ENCODE results near the gene BCAP31. TPM values are rescaled to one million over a fixed set of nuclear protein-coding genes. Genes with fewer than 3 reads are reported as not detected.

BCAP31 gene
- total RNA-seq, 5 donors from 2014 or later (not counting 1 experiment from before 2014, with no cell fraction given) = 90.1 to 124 (median 107) TPM

DNA sequence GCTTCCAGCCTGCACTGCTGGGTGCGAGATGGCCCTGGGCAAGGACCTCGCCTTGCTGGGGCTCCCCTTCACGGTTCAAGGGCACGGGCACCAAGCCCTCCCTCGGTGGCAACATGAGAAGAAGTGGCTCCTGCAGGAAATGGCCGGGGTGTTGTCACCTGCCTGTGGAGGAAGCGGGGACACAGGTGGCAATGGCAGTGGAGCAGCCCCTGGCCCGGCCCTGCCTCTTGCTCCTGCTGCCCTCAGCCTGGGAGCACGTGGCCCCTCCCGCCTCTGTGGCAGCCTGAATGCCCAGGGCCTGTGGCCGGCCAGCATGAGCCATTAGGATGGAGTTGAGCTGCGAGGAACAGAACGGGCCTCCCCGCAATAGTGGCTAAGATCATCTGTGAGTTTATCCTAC is 17.3 kb upstream of the BCAP31 start:
- Mint-ChIP-seq H3K4me1 (peaks cover 18 to 26% (median 20%) of the 10 kb centered on the region in 3 donors), H3K27ac (peak overlapping the region in 1 of 2 donors; percentile 61), H3K36me3 (peaks cover 3% of the 10 kb centered on the region), H3K9me3 (no peaks in the 10 kb centered on the region), H3K4me3 (peak overlapping the region in 1 of 3 donors; percentile 74), H3K27me3 (peaks cover 4 to 8% of the 10 kb centered on the region in 2 donors)
- Histone ChIP-seq H3K4me3 (ENCODE audit: control insufficient read depth in 1 of 2, extremely low read depth in 1 of 2, low read length in 1 of 2) (peak overlapping the region in 1 of 2 donors; percentile 10), H3K27ac (ENCODE audit: low read length) (no peak overlapping the region), H3K9me3 (no peaks in the 10 kb centered on the region), H3K4me1 (ENCODE audit: control insufficient read depth in 1 of 2, extremely low read depth in 1 of 2, insufficient read depth in 2 of 2, low read length in 2 of 2) (peaks cover 2 to 39% of the 10 kb centered on the region in 2 experiments), H3K27me3 (replicated peaks in 1 of 2; ENCODE audit: control insufficient read depth in 2 of 2, extremely low read depth in 1 of 2, insufficient read depth in 2 of 2, low read length in 1 of 2) (peaks cover 0 to 10% of the 10 kb centered on the region in 2 experiments), H3K36me3 (ENCODE audit: control insufficient read depth in 2 of 2, extremely low read depth in 1 of 2, insufficient read depth in 1 of 2, low read length in 1 of 2) (peaks cover 0 to 4% of the 10 kb centered on the region in 2 donors)
- ATAC-seq (replicated peaks in 1 of 4) = no peak
- WGBS (ENCODE audit: insufficient coverage) = 59% methylated on average over 4 of the region's 14 CpGs
- ChIA-PET CTCF (no interaction called here), POLR2A (no interaction called here)
- DNase-seq = no peak

DNA sequence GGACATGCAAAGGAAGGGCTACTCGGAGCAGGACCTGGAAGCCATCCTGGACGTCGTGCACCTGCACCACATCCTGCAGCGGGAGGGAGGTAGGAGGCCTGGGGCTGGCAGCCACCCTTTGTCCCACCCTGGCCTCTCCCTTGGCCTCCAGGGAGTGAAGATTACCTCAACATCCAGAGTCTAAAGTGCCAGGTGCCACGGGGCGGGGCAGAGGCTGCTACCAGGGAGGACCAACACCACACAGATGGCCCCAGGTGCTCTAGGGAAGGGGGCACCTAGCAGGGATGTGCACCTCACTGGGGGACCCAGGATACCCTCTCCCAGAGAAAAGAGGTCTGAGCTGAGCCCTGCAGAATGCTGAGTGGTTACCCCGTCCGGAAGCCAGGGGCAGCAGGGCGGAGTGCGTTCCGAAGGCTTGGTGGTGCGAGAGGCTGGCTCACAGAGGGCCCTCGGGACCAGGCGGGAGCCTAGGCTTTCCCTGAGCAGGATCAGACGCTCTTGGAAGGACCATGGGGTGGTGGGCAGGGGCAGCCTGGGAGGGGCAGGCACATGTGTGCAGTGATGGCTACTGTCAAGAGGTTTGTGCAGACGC is 16.5 kb upstream of the BCAP31 start:
- CTCF ChIA-PET = no interaction called here
- Mint-ChIP-seq H3K4me1 (peaks cover 18 to 27% (median 20%) of the 10 kb centered on the region in 3 donors), H3K9me3 (no peaks in the 10 kb centered on the region), H3K36me3 (peaks cover 3% of the 10 kb centered on the region), H3K4me3 (peak overlapping the region in 2 of 3 donors; percentile 14 to 74), H3K27ac (peak overlapping the region; percentile 80 to 90), H3K27me3 (peaks cover 1 to 5% of the 10 kb centered on the region in 2 donors)
- WGBS (ENCODE audit: insufficient coverage) = 96% methylated on average over 8 of the region's 16 CpGs
- H3K9me3 ChIP-seq = no peaks in the 10 kb centered on the region
- ATAC-seq (replicated peaks in 1 of 4) (no peak), DNase-seq (no peak)
- peaks cover 2 to 6% of the 10 kb centered on the region in 2 donors for H3K36me3 ChIP-seq (ENCODE audit: control insufficient read depth in 2 of 2, extremely low read depth in 1 of 2, insufficient read depth in 1 of 2, low read length in 1 of 2)
- peaks cover 2 to 39% of the 10 kb centered on the region in 2 experiments for H3K4me1 ChIP-seq (ENCODE audit: control insufficient read depth in 1 of 2, extremely low read depth in 1 of 2, insufficient read depth in 2 of 2, low read length in 2 of 2)
- POLR2A ChIA-PET = no interaction called here
- H3K27ac ChIP-seq (ENCODE audit: low read length) = no peak overlapping the region
- peak overlapping the region; percentile 12 to 30 for H3K4me3 ChIP-seq (ENCODE audit: control insufficient read depth in 1 of 2, extremely low read depth in 1 of 2, low read length in 1 of 2)
- peaks cover 0 to 10% of the 10 kb centered on the region in 2 experiments for H3K27me3 ChIP-seq (replicated peaks in 1 of 2; ENCODE audit: control insufficient read depth in 2 of 2, extremely low read depth in 1 of 2, insufficient read depth in 2 of 2, low read length in 1 of 2)

DNA sequence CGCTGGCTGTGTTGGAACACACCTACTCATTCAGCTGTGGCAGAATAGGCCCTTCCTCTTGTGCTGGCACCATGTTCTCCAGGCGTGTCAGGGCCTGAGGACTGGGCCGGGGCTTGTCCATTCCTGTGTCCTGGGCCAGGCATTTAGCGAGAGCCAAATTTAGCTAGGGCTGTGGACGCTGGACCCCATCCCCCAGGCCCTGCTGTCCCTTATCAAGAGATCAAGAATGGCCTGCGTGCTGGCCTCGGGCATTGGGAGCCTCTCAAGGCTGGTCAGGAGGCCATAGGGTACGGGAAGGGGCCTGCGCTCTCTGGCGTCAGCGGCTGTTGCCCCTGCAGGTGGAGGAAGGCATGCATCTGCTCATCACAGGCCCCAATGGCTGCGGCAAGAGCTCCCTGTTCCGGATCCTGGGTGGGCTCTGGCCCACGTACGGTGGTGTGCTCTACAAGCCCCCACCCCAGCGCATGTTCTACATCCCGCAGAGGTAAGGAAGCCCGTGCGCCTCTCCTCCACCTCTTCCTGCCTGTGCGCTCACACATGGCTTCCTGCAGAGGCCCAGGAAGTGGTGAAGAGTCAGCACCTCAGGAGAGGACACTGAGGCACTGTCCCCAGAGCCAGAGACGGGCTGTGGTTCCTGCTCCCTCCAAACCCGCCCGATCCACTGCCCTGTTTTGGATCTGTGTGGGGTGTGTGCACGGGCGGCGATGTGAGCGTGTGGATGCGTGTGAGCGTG is 15.7 kb upstream of the BCAP31 start:
- H3K36me3 ChIP-seq (ENCODE audit: control insufficient read depth in 2 of 2, extremely low read depth in 1 of 2, insufficient read depth in 1 of 2, low read length in 1 of 2) = peaks cover 2 to 6% of the 10 kb centered on the region in 2 donors
- CTCF ChIA-PET = no interaction called here

DNA sequence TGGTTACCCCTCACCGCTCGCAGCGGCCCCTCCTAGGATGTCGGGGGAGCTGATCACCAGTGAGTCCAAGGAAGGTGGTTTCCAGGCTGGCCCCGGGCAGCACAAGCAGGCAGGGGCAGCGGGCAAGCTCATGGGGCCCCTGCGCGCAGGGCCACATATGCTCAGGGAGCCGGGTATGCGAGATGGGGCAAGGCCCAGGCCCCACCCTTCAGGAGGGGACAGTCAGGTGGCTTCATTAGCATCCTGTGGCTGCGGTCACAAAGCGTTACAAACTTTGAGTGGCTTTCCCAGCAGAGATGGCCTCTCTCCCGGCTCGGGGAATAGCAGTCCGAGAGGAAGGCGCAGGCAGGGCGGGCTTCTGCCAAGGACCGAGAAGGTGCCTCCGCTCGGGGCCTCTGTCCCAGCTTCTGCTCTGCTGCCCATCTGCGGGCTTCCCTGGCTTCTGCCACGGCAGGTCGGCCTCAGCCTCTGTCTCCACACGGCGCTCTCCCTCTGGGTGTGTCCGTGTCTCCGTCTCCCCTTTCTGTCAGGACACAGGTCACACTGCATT is 13.9 kb upstream of the BCAP31 start:
- ChIA-PET CTCF (no interaction called here), POLR2A (no interaction called here)
- H3K4me3 ChIP-seq (ENCODE audit: control insufficient read depth in 1 of 2, extremely low read depth in 1 of 2, low read length in 1 of 2) = no peak overlapping the region
- no peak overlapping the region for H3K27ac Mint-ChIP-seq
- no peaks in the 10 kb centered on the region for H3K9me3 Mint-ChIP-seq
- H3K27me3 ChIP-seq (replicated peaks in 1 of 2; ENCODE audit: control insufficient read depth in 2 of 2, extremely low read depth in 1 of 2, insufficient read depth in 2 of 2, low read length in 1 of 2) = no peaks in the 10 kb centered on the region
- peaks cover 2 to 34% of the 10 kb centered on the region in 2 experiments for H3K4me1 ChIP-seq (ENCODE audit: control insufficient read depth in 1 of 2, extremely low read depth in 1 of 2, insufficient read depth in 2 of 2, low read length in 2 of 2)
- H3K4me1 Mint-ChIP-seq = peaks cover 18 to 32% (median 22%) of the 10 kb centered on the region in 3 donors
- H3K36me3 ChIP-seq (ENCODE audit: control insufficient read depth in 2 of 2, extremely low read depth in 1 of 2, insufficient read depth in 1 of 2, low read length in 1 of 2) = peaks cover 2 to 6% of the 10 kb centered on the region in 2 donors
- H3K27me3 Mint-ChIP-seq = no peaks in the 10 kb centered on the region
- H3K9me3 ChIP-seq = no peaks in the 10 kb centered on the region
- peaks cover 12% of the 10 kb centered on the region for H3K36me3 Mint-ChIP-seq
- ATAC-seq (replicated peaks in 1 of 4) (no peak), DNase-seq (no peak)
- no peak overlapping the region for H3K4me3 Mint-ChIP-seq
- 91% methylated on average over 9 of the region's 27 CpGs for WGBS (ENCODE audit: insufficient coverage)
- H3K27ac ChIP-seq (ENCODE audit: low read length) = no peak overlapping the region

More for the DNA sequence above, 15.7 kb upstream of the BCAP31 start:
- peak overlapping the region; percentile 9 to 74 (median 14) for H3K4me3 Mint-ChIP-seq
- H3K27me3 Mint-ChIP-seq = peaks cover 1 to 4% of the 10 kb centered on the region in 2 donors
- peaks cover 18 to 34% (median 26%) of the 10 kb centered on the region in 3 donors for H3K4me1 Mint-ChIP-seq
- peaks cover 0 to 10% of the 10 kb centered on the region in 2 experiments for H3K27me3 ChIP-seq (replicated peaks in 1 of 2; ENCODE audit: control insufficient read depth in 2 of 2, extremely low read depth in 1 of 2, insufficient read depth in 2 of 2, low read length in 1 of 2)
- WGBS (ENCODE audit: insufficient coverage) = 27% methylated on average over 5 of the region's 29 CpGs
- no peaks in the 10 kb centered on the region for H3K9me3 Mint-ChIP-seq
- DNase-seq = peak in 13 of 35 experiments; percentile 4 to 48 (median 20)
- no peaks in the 10 kb centered on the region for H3K9me3 ChIP-seq
- peak overlapping the region; percentile 12 to 19 for H3K4me3 ChIP-seq (ENCODE audit: control insufficient read depth in 1 of 2, extremely low read depth in 1 of 2, low read length in 1 of 2)
- peaks cover 2 to 44% of the 10 kb centered on the region in 2 experiments for H3K4me1 ChIP-seq (ENCODE audit: control insufficient read depth in 1 of 2, extremely low read depth in 1 of 2, insufficient read depth in 2 of 2, low read length in 2 of 2)
- H3K36me3 Mint-ChIP-seq = peaks cover 10% of the 10 kb centered on the region
- H3K27ac Mint-ChIP-seq = peak overlapping the region; percentile 80 to 90
- peak overlapping the region; percentile 23 for H3K27ac ChIP-seq (ENCODE audit: low read length)
- POLR2A ChIA-PET = no interaction called here
- ATAC-seq (replicated peaks in 1 of 4) = peak; percentile 89 to 94 (median 91)

DNA sequence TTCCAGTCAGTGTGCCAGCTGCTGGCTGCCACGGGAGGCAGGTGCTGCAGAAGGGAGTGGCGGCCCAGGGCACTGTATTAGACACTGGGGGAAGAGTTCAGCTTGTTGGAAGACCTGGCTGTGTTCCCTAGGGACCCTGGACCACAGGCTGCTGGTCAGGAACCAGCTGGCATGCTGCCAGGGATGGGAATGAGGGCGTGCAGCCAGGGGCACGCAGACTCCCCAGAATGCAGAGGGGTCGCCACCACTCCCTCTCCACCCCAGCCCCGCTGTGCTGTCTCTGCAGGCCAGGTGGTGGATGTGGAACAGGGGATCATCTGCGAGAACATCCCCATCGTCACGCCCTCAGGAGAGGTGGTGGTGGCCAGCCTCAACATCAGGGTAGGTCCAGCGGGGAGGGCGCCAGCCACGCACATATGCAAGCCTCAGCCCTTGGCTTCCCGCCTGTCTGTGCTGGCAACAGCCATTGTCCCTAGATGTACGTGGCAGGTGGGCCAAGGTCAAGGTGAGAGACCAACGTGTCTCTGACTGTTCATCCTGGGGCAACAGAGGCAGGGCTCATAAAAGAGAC is 12.8 kb upstream of the BCAP31 start:
- Mint-ChIP-seq H3K27me3 (no peaks in the 10 kb centered on the region), H3K4me3 (no peak overlapping the region), H3K27ac (no peak overlapping the region), H3K36me3 (peaks cover 14% of the 10 kb centered on the region), H3K9me3 (peaks cover 0 to under 1% (median under 1%) of the 10 kb centered on the region in 3 donors), H3K4me1 (peaks cover 18 to 33% (median 22%) of the 10 kb centered on the region in 3 donors)
- DNase-seq (no peak), ATAC-seq (replicated peaks in 1 of 4) (no peak)
- Histone ChIP-seq H3K4me1 (ENCODE audit: control insufficient read depth in 1 of 2, extremely low read depth in 1 of 2, insufficient read depth in 2 of 2, low read length in 2 of 2) (peaks cover 2 to 34% of the 10 kb centered on the region in 2 experiments), H3K4me3 (ENCODE audit: control insufficient read depth in 1 of 2, extremely low read depth in 1 of 2, low read length in 1 of 2) (no peak overlapping the region), H3K9me3 (no peaks in the 10 kb centered on the region), H3K36me3 (ENCODE audit: control insufficient read depth in 2 of 2, extremely low read depth in 1 of 2, insufficient read depth in 1 of 2, low read length in 1 of 2) (peaks cover 2 to 6% of the 10 kb centered on the region in 2 donors), H3K27me3 (replicated peaks in 1 of 2; ENCODE audit: control insufficient read depth in 2 of 2, extremely low read depth in 1 of 2, insufficient read depth in 2 of 2, low read length in 1 of 2) (no peaks in the 10 kb centered on the region), H3K27ac (ENCODE audit: low read length) (no peak overlapping the region)
- POLR2A ChIA-PET = no interaction called here
- 97% methylated on average over 5 of the region's 15 CpGs for WGBS (ENCODE audit: insufficient coverage)
- CTCF ChIA-PET = no interaction called here

DNA sequence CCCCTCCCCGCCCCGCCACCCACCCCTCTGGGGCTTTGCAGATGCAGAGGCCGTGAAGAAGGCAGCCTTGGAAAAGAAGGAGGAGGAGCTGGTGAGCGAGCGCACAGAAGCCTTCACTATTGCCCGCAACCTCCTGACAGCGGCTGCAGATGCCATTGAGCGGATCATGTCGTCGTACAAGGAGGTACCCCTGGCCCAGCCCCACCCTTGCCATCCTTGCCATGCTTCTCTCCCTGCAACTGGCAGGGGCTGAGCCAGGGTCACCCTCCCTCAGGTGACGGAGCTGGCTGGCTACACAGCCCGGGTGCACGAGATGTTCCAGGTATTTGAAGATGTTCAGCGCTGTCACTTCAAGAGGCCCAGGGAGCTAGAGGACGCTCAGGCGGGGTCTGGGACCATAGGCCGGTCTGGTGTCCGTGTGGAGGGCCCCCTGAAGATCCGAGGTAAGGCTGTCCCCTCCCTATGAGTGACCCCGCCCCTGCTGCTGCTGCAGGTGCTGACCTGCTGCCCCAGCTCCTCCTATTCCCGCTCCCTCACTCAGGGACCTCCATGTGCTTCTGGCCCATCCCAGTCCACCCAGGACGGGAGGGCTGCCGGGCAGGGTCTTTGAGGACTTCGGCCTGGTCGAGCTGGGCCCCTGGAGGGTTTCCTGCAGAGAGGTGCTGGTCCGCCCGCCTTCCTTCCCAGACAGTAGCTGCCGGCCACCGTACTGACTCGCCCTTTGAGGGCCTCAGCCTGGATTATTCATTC is 12.1 kb upstream of the BCAP31 start:
- peaks cover 5 to 6% (median 5%) of the 10 kb centered on the region in 3 donors for H3K9me3 Mint-ChIP-seq
- peaks cover 21 to 38% (median 26%) of the 10 kb centered on the region in 3 donors for H3K4me1 Mint-ChIP-seq
- no peaks in the 10 kb centered on the region for H3K9me3 ChIP-seq
- ChIA-PET POLR2A (no interaction called here), CTCF (no interaction called here)
- ATAC-seq (replicated peaks in 1 of 4) = no peak
- H3K4me3 ChIP-seq (ENCODE audit: control insufficient read depth in 1 of 2, extremely low read depth in 1 of 2, low read length in 1 of 2) = no peak overlapping the region
- H3K27me3 Mint-ChIP-seq = peaks cover 0 to 3% of the 10 kb centered on the region in 2 donors
- no peak overlapping the region for H3K27ac Mint-ChIP-seq
- peaks cover 21% of the 10 kb centered on the region for H3K36me3 Mint-ChIP-seq
- no peak for DNase-seq
- H3K27me3 ChIP-seq (replicated peaks in 1 of 2; ENCODE audit: control insufficient read depth in 2 of 2, extremely low read depth in 1 of 2, insufficient read depth in 2 of 2, low read length in 1 of 2) = no peaks in the 10 kb centered on the region
- WGBS (ENCODE audit: insufficient coverage) = 97% methylated on average over 14 of the region's 30 CpGs
- H3K4me3 Mint-ChIP-seq = no peak overlapping the region
- H3K36me3 ChIP-seq (ENCODE audit: control insufficient read depth in 2 of 2, extremely low read depth in 1 of 2, insufficient read depth in 1 of 2, low read length in 1 of 2) = peaks cover 2 to 6% of the 10 kb centered on the region in 2 donors
- no peak overlapping the region for H3K27ac ChIP-seq (ENCODE audit: low read length)
- peaks cover 2 to 31% of the 10 kb centered on the region in 2 experiments for H3K4me1 ChIP-seq (ENCODE audit: control insufficient read depth in 1 of 2, extremely low read depth in 1 of 2, insufficient read depth in 2 of 2, low read length in 2 of 2)
